DOHH2 (cell line): ENCODE measurements around the gene RAB8B.

Experiments
- EZH2phosphoT487 ChIP-seq: fragments of 200-600 bp; sonication (generic); IDR thresholded peaks from 2 replicates; pipeline ENCODE4 v1.6.1; 2017; ENCODE audit warnings: borderline replicate concordance, mild to moderate bottlenecking, antibody characterized with exemption, low read length, moderate library complexity, mixed read lengths
- TF ChIP-seq, protein P1 (sequence below): fragments of 200-600 bp; sonication (generic); IDR thresholded peaks from one replicate; pipeline ENCODE4 v1.5.1; 2014; ENCODE audit warnings: antibody characterized with exemption, mild to moderate bottlenecking, low read depth, low read length; ENCODE audit not compliant: poor library complexity, severe bottlenecking

DNA sequence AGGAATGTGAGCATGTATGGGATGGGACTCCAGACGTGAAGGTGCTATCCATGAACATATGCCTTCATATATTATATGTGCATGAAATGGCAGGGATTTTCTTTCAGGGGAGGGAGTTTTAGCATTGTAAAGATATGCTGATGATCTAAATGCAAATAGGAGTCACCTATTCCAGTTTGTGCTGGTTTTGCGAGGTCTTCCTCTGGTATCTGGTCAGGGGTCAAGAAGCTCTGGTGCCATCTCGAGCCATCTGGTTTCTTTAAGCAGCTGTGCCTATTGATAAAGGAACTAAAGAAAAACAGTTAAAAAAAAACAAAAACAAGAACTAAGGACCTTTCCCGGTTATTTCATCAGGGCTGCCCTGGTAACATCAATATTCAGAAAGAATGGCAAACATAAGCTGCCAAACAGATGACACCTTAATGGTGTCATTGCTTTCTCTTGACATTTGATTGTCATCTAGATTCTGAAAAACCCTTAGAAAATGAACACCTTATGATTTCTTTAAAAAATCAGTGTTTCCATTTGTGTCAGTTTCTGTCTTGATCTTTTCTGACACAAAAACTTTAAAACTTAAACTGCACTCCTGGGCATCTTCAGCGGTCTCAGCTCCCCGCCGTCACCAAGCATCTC, 110.7 kb downstream of the RAB8B start:
- TF ChIP-seq, protein P1, sequence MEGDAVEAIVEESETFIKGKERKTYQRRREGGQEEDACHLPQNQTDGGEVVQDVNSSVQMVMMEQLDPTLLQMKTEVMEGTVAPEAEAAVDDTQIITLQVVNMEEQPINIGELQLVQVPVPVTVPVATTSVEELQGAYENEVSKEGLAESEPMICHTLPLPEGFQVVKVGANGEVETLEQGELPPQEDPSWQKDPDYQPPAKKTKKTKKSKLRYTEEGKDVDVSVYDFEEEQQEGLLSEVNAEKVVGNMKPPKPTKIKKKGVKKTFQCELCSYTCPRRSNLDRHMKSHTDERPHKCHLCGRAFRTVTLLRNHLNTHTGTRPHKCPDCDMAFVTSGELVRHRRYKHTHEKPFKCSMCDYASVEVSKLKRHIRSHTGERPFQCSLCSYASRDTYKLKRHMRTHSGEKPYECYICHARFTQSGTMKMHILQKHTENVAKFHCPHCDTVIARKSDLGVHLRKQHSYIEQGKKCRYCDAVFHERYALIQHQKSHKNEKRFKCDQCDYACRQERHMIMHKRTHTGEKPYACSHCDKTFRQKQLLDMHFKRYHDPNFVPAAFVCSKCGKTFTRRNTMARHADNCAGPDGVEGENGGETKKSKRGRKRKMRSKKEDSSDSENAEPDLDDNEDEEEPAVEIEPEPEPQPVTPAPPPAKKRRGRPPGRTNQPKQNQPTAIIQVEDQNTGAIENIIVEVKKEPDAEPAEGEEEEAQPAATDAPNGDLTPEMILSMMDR, result no peak
- no peak for TF ChIP-seq EZH2phosphoT487
